Peyer's patch (tissue), 4 donors: ENCODE measurements around the gene KIAA1210.

Experiments used
- POLR2A ChIP-seq, 2 donors: fragments of 450-650 bp; IDR thresholded peaks; one replicate each; pipeline ENCODE4 v1.5.1; 2017; ENCODE audit warnings: antibody characterized with exemption in 2 of 2, mild to moderate bottlenecking in 2 of 2, moderate library complexity in 2 of 2
- TF ChIP-seq, protein P1 (sequence below), 6 experiments: fragments of 450-650 bp in 4 of 6; fragments of 200-600 bp in 2 of 6; sonication (generic) in 1 of 6; IDR thresholded peaks; one replicate each; pipeline ENCODE4 v1.5.1; 2017 to 2019; ENCODE audit warnings: antibody characterized with exemption in 6 of 6, mild to moderate bottlenecking in 3 of 6, moderate library complexity in 1 of 6

DNA sequence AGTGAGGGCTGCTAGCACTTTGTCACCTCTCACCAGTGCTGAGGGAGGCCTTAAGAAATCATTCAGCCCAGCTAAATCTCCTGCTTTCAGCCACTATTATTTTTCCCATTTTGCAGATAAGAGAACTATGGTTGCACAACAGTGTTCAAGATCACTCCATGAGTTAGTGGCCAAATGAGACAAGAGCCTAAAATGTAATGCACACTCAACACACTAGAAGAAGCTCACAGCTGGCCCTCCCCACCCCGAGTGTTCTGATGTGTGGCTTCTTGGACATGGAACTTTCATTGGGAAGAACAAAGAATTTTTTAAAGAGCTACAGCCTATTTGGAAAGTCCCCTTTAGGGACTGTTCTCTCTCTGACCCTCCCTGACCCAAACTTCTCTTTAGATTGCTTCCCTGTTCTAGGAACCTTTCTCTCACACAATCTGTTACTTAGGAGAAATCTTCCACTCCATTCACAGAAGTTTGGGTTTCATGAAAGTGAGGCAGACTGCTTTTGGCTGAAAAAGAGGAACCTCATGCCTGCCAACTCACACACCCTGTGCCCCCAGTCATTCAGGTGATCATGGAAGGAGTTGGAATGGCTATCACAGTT is 98.8 kb downstream of the KIAA1210 start:
- TF ChIP-seq, protein P1, sequence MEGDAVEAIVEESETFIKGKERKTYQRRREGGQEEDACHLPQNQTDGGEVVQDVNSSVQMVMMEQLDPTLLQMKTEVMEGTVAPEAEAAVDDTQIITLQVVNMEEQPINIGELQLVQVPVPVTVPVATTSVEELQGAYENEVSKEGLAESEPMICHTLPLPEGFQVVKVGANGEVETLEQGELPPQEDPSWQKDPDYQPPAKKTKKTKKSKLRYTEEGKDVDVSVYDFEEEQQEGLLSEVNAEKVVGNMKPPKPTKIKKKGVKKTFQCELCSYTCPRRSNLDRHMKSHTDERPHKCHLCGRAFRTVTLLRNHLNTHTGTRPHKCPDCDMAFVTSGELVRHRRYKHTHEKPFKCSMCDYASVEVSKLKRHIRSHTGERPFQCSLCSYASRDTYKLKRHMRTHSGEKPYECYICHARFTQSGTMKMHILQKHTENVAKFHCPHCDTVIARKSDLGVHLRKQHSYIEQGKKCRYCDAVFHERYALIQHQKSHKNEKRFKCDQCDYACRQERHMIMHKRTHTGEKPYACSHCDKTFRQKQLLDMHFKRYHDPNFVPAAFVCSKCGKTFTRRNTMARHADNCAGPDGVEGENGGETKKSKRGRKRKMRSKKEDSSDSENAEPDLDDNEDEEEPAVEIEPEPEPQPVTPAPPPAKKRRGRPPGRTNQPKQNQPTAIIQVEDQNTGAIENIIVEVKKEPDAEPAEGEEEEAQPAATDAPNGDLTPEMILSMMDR (IDR thresholded peaks at IDR 0.05): no peak
- TF ChIP-seq POLR2A (IDR thresholded peaks at IDR 0.05): no peak
